Kidney epithelial cell (primary cell): ENCODE results near the gene ZFC3H1. TPM values are rescaled to one million over a fixed set of nuclear protein-coding genes. Genes with fewer than 3 reads are reported as not detected.

Experiments used
- DNase-seq: peaks from one replicate; pipeline ENCODE4 v3.0.0-alpha.2; 2010; ENCODE audit warnings: low read depth
- H3K27me3 ChIP-seq: 2 replicates; pipeline ENCODE4 v1.6.0; 2011; ENCODE audit warnings: low read length; ENCODE audit not compliant: control insufficient read depth, insufficient read depth
- H3K36me3 ChIP-seq: 2 replicates; pipeline ENCODE4 v1.5.1; 2011; ENCODE audit warnings: low read length; ENCODE audit not compliant: control insufficient read depth, insufficient read depth
- H3K4me3 ChIP-seq: 2 replicates; pipeline ENCODE4 v1.5.1; 2011; ENCODE audit warnings: low read depth, mild to moderate bottlenecking, control low read depth, low read length
- CTCF ChIP-seq: IDR thresholded peaks from 2 replicates; pipeline ENCODE4 v1.5.1; 2011; ENCODE audit warnings: mild to moderate bottlenecking, moderate library complexity, low read length, control low read depth, inconsistent platforms; ENCODE audit not compliant: insufficient read depth, poor library complexity, severe bottlenecking
- total RNA-seq: library from RNA; depleted of rRNA; stranded (reverse); fragments of >200 nt; gene quantifications from 2 replicates; pipeline ENCODE4 v1.2.3, GENCODE V29; 2015

The ZFC3H1 gene
- total RNA-seq, 1 donor from 2014 or later, result 25.2 TPM

- Histone ChIP-seq H3K4me3 (peak overlapping the region; percentile 79), H3K27me3 (no peaks in the 10 kb centered on the region), H3K36me3 (no peaks in the 10 kb centered on the region)
- TF ChIP-seq CTCF, result no peak
- no peak for DNase-seq
Observed at GRCh38 chr12:71664411-71665089, 902 bp upstream of the ZFC3H1 start.

- DNase-seq, result no peak
- peak overlapping the region; percentile 79 for H3K4me3 ChIP-seq
- peaks cover 1% of the 10 kb centered on the region for H3K36me3 ChIP-seq
- no peak for TF ChIP-seq CTCF
- no peaks in the 10 kb centered on the region for H3K27me3 ChIP-seq
Observed at GRCh38 chr12:71662849-71663560, 643 bp downstream of the ZFC3H1 start.

GRCh38 chr12:71661977-71662530 is 1.6 kb downstream of the ZFC3H1 start:
- no peak for TF ChIP-seq CTCF
- peak overlapping the region; percentile 79 for H3K4me3 ChIP-seq
- DNase-seq, result no peak
- peaks cover 1% of the 10 kb centered on the region for H3K36me3 ChIP-seq
- H3K27me3 ChIP-seq, result no peaks in the 10 kb centered on the region

GRCh38 chr12:71656740-71657139 is 6.9 kb downstream of the ZFC3H1 start:
- Histone ChIP-seq H3K4me3 (no peak overlapping the region), H3K36me3 (peaks cover 1% of the 10 kb centered on the region), H3K27me3 (no peaks in the 10 kb centered on the region)
- TF ChIP-seq CTCF, result no peak
- no peak for DNase-seq

GRCh38 chr12:71655907-71656306 is 7.7 kb downstream of the ZFC3H1 start:
- Histone ChIP-seq H3K36me3 (peaks cover 1% of the 10 kb centered on the region), H3K27me3 (no peaks in the 10 kb centered on the region), H3K4me3 (no peak overlapping the region)
- TF ChIP-seq CTCF, result no peak
- no peak for DNase-seq
